MM.1S (cell line): Measurements from ENCODE around the gene FOXP4.

Experiments used
- DNase-seq: peaks from one replicate; pipeline ENCODE4 v3.0.0-alpha.2; 2015
- H2AFZ ChIP-seq: fragments of 300-600 bp; sonication (generic); 2 replicates; pipeline ENCODE4 v1.6.0; 2016; ENCODE audit warnings: antibody characterized with exemption, low read length
- H3F3A ChIP-seq: fragments of 300-600 bp; sonication (generic); 2 replicates; pipeline ENCODE4 v1.6.1; 2016; ENCODE audit warnings: mild to moderate bottlenecking, antibody characterized with exemption, low read length, moderate library complexity, mixed read lengths; ENCODE audit not compliant: insufficient read depth
- H3K27ac ChIP-seq: fragments of 300-600 bp; sonication (generic); 2 replicates; pipeline ENCODE4 v1.5.1; 2016; ENCODE audit warnings: mild to moderate bottlenecking, low read length
- H3K27me3 ChIP-seq: fragments of 300-600 bp; sonication (generic); replicated peaks from 2 replicates; pipeline ENCODE4 v1.6.0; 2016; ENCODE audit warnings: low read length; ENCODE audit not compliant: insufficient read depth
- H3K36me3 ChIP-seq: fragments of 300-600 bp; sonication (generic); replicated peaks from 2 replicates; pipeline ENCODE4 v1.6.1; 2016; ENCODE audit warnings: mild to moderate bottlenecking, low read length, mixed read lengths; ENCODE audit not compliant: insufficient read depth
- H3K4me1 ChIP-seq: fragments of 300-600 bp; sonication (generic); 2 replicates; pipeline ENCODE4 v1.6.1; 2016; ENCODE audit warnings: low read length, mixed read lengths
- H3K4me2 ChIP-seq: fragments of 300-600 bp; sonication (generic); 2 replicates; pipeline ENCODE4 v1.6.0; 2016; ENCODE audit warnings: low read depth, low read length
- H3K4me3 ChIP-seq: fragments of 300-600 bp; sonication (generic); 2 replicates; pipeline ENCODE4 v1.5.1; 2016; ENCODE audit warnings: low read length, mixed read lengths
- H3K79me2 ChIP-seq: fragments of 300-600 bp; sonication (generic); 2 replicates; pipeline ENCODE4 v1.6.1; 2016; ENCODE audit warnings: mixed run types, low read length, mixed read lengths
- H3K9ac ChIP-seq: fragments of 300-600 bp; sonication (generic); 2 replicates; pipeline ENCODE4 v1.6.1; 2016; ENCODE audit warnings: low read length, mixed read lengths
- H3K9me2 ChIP-seq: fragments of 300-600 bp; sonication (generic); replicated peaks from 2 replicates; pipeline ENCODE4 v1.6.1; 2016; ENCODE audit warnings: mild to moderate bottlenecking, low read length, mixed read lengths; ENCODE audit not compliant: insufficient read depth
- H3K9me3 ChIP-seq: fragments of 300-600 bp; sonication (generic); replicated peaks from 2 replicates; pipeline ENCODE4 v1.6.1; 2016; ENCODE audit warnings: mild to moderate bottlenecking, low read length, mixed read lengths; ENCODE audit not compliant: insufficient read depth
- H4K20me1 ChIP-seq: fragments of 300-600 bp; sonication (generic); 2 replicates; pipeline ENCODE4 v1.6.1; 2016; ENCODE audit warnings: mild to moderate bottlenecking, low read length, moderate library complexity, mixed read lengths; ENCODE audit not compliant: insufficient read depth
- CTCF ChIP-seq: fragments of 300-600 bp; sonication (generic); IDR thresholded peaks from 2 replicates; pipeline ENCODE4 v1.5.1; 2016; ENCODE audit warnings: antibody characterized with exemption, low read length, mixed read lengths
- EZH2 ChIP-seq: fragments of 300-600 bp; sonication (generic); optimal IDR thresholded peaks from 2 replicates; pipeline ENCODE3; 2017; ENCODE audit warnings: low read depth, mild to moderate bottlenecking, antibody characterized with exemption, low read length, mixed read lengths
- EZH2phosphoT487 ChIP-seq: fragments of 300-600 bp; sonication (generic); IDR thresholded peaks from 2 replicates; pipeline ENCODE4 v1.6.1; 2018; ENCODE audit warnings: antibody characterized with exemption, low read length

Gene FOXP4

GRCh38 chr6:41623330-41623729 lies 77.1 kb downstream of the FOXP4 start:
- no peak overlapping the region for H3K4me3 ChIP-seq
- H3K27me3 ChIP-seq, result peaks cover 3% of the 10 kb centered on the region; the same call in 1 of the 2 replicates
- H3K4me1 ChIP-seq, result no peaks in the 10 kb centered on the region
- no peaks in the 10 kb centered on the region for H3F3A ChIP-seq
- H3K4me2 ChIP-seq, result no peak overlapping the region
- DNase-seq, result no peak
- no peak overlapping the region for H3K27ac ChIP-seq
- no peak overlapping the region for H2AFZ ChIP-seq
- H3K36me3 ChIP-seq, result no peaks in the 10 kb centered on the region
- H3K9me3 ChIP-seq, result no peaks in the 10 kb centered on the region
- no peaks in the 10 kb centered on the region for H3K79me2 ChIP-seq
- no peaks in the 10 kb centered on the region for H3K9me2 ChIP-seq
- H3K9ac ChIP-seq, result no peak overlapping the region
- no peak for TF ChIP-seq CTCF
- TF ChIP-seq EZH2phosphoT487, result no peak
- no peak for TF ChIP-seq EZH2
- no peaks in the 10 kb centered on the region for H4K20me1 ChIP-seq

GRCh38 chr6:41624621-41625380 lies 78.6 kb downstream of the FOXP4 start:
- H3K4me1 ChIP-seq, result no peaks in the 10 kb centered on the region
- no peaks in the 10 kb centered on the region for H3K9me2 ChIP-seq
- H3K4me3 ChIP-seq, result no peak overlapping the region
- TF ChIP-seq EZH2phosphoT487 (no peak), EZH2 (no peak), CTCF (no peak)
- no peak overlapping the region for H3K9ac ChIP-seq
- H3F3A ChIP-seq, result no peaks in the 10 kb centered on the region
- H4K20me1 ChIP-seq, result no peaks in the 10 kb centered on the region
- DNase-seq, result no peak
- no peaks in the 10 kb centered on the region for H3K9me3 ChIP-seq
- H3K27me3 ChIP-seq, result peaks cover 3% of the 10 kb centered on the region; the same call in 1 of the 2 replicates
- H3K27ac ChIP-seq, result no peak overlapping the region
- H3K36me3 ChIP-seq, result no peaks in the 10 kb centered on the region
- H3K4me2 ChIP-seq, result no peak overlapping the region
- no peaks in the 10 kb centered on the region for H3K79me2 ChIP-seq
- H2AFZ ChIP-seq, result no peak overlapping the region

- no peak for TF ChIP-seq EZH2phosphoT487
- no peak for TF ChIP-seq EZH2
- no peak for TF ChIP-seq CTCF
- H3K9me3 ChIP-seq, result no peaks in the 10 kb centered on the region
- no peak overlapping the region for H3K4me2 ChIP-seq
- H4K20me1 ChIP-seq, result no peaks in the 10 kb centered on the region
- H3K79me2 ChIP-seq, result no peaks in the 10 kb centered on the region
- no peak overlapping the region for H2AFZ ChIP-seq
- no peak overlapping the region for H3K9ac ChIP-seq
- H3K27ac ChIP-seq, result no peak overlapping the region
- H3K4me1 ChIP-seq, result no peaks in the 10 kb centered on the region
- no peak overlapping the region for H3K4me3 ChIP-seq
- no peak for DNase-seq
- H3K9me2 ChIP-seq, result no peaks in the 10 kb centered on the region
- H3K36me3 ChIP-seq, result no peaks in the 10 kb centered on the region
- H3F3A ChIP-seq, result no peaks in the 10 kb centered on the region
- peaks cover 4% of the 10 kb centered on the region; the same call in 1 of the 2 replicates for H3K27me3 ChIP-seq
Observed at GRCh38 chr6:41625442-41625841, 79.3 kb downstream of the FOXP4 start.
